Muscle layer of colon (tissue), 2 donors: ENCODE results near the gene CDHR2.

Experiments used
- H3K27ac ChIP-seq: one replicate; pipeline ENCODE4 v1.7.0; 2013; ENCODE audit warnings: low read depth, mild to moderate bottlenecking, low read length, moderate library complexity
- H3K27me3 ChIP-seq, 2 donors: one replicate each; pipeline ENCODE4 v1.7.0; 2013; ENCODE audit warnings: low read length in 2 of 2, mild to moderate bottlenecking in 2 of 2; ENCODE audit not compliant: insufficient read depth in 2 of 2, control insufficient read depth in 1 of 2
- H3K36me3 ChIP-seq: one replicate; pipeline ENCODE4 v1.7.0; 2013; ENCODE audit warnings: mild to moderate bottlenecking, low read length; ENCODE audit not compliant: insufficient read depth
- H3K4me1 ChIP-seq: one replicate; pipeline ENCODE4 v1.7.0; 2013; ENCODE audit warnings: mild to moderate bottlenecking, low read length; ENCODE audit not compliant: insufficient read depth
- H3K4me3 ChIP-seq, 2 donors: one replicate each; pipeline ENCODE4 v1.7.0; 2013; ENCODE audit warnings: low read length in 2 of 2, low read depth in 1 of 2, mild to moderate bottlenecking in 1 of 2, moderate library complexity in 1 of 2
- H3K9ac ChIP-seq: one replicate; pipeline ENCODE4 v1.7.0; 2013; ENCODE audit warnings: low read length
- H3K9me3 ChIP-seq: one replicate; pipeline ENCODE4 v1.7.0; 2013; ENCODE audit warnings: mild to moderate bottlenecking, low read length
- donor health status: abdominal sarcoma.
- donor health status: Adenocarcinoma of cecum.

Gene CDHR2

DNA sequence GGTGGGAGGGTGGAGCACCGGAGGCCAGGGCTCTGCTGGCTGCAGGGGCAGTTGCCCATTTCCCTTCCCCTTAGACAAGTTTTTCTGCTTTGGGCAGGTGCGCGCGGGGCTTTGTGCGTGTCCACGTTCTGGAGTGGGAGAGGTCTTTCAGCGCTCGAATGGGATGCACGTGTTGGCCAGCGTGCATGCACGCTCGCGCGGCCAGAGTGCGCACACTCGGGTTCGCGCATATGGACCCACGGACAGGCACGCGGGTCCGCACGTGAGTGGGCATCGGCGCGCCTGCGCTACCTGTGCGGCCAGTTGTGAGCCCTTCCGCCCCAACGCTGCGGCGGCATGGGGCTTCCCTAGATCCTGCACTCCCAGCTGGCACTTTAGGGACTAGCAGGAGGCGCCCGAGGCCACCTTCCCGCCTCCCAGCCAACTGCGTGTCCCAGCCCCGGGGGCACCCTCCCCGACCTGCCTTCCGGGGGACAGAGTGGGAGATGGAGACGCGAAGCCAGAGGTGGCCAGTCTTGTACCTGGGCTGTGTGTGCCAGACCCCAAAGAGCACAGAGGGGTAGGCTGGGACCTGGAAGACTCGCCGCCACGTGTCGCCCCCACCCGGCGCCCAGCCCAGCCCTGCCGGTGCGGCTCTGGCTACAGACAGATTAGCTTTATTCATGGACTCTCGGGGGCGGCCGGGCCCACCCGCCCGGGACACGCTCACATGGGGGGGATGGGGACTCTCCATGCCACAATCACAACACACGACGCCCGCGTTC is 70.6 kb downstream of the CDHR2 start:
- no peak overlapping the region for H3K9ac ChIP-seq
- no peaks in the 10 kb centered on the region for H3K4me1 ChIP-seq
- no peak overlapping the region for H3K4me3 ChIP-seq
- H3K27ac ChIP-seq, result no peak overlapping the region
- peaks cover 39 to 69% of the 10 kb centered on the region in 2 donors for H3K27me3 ChIP-seq
- no peaks in the 10 kb centered on the region for H3K36me3 ChIP-seq
- H3K9me3 ChIP-seq, result no peaks in the 10 kb centered on the region

DNA sequence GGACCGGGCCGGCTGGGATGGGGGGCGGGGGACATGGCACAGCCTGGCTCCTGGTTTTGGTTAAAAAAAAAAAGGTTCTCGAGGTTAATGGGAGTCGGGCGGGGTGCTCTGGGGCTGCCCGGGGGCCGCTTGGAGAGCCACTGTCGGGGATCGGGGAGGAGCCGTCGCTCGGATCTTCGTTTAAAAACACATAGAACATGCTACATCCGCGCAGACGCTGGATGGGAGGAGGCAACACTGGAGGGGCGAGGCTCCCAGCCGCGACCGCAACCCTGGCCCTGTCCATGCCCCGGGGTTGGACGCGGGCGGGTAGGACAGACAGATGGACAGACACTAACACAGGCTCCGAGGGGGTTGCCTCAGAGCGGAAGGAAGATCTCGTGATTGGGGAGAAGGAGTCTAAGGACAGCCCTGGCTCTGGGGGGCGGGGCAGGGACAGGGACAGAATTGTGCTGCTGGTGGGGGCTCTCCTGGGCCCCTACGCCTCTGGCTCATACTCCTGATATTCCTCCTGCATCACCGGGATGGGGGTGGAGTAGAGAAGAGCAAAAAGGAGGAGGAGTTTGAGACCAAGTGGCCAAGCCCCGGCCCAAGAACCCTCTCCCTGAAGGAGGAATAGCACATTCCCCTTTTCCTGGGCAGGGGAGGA is 71.3 kb downstream of the CDHR2 start:
- Histone ChIP-seq H3K4me1 (no peaks in the 10 kb centered on the region), H3K27me3 (peaks cover 36 to 73% of the 10 kb centered on the region in 2 donors), H3K36me3 (no peaks in the 10 kb centered on the region), H3K27ac (no peak overlapping the region), H3K9ac (no peak overlapping the region), H3K4me3 (no peak overlapping the region), H3K9me3 (no peaks in the 10 kb centered on the region)

DNA sequence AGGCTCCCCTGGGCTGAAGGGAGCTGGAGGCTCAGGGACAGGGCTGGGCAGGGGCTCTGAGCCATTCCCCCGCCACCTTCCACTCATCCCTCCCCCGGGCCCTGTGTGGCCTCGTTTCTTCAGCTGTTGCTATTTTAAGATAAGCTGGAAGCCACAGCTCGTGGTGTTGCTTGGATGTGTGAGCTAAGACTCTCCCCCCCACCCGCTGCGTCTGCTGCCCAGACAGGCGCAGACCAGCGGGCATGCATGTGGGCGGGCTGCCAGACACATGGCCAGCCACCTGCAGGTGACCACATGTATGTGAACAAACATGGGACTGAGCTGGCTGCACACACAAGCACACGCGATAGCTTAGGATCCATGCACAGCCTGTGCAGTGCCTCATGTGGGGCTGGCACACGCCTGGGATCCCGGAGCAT is 72.5 kb downstream of the CDHR2 start:
- peaks cover 29 to 65% of the 10 kb centered on the region in 2 donors for H3K27me3 ChIP-seq
- no peaks in the 10 kb centered on the region for H3K4me1 ChIP-seq
- H3K36me3 ChIP-seq, result no peaks in the 10 kb centered on the region
- no peak overlapping the region for H3K27ac ChIP-seq
- no peak overlapping the region for H3K9ac ChIP-seq
- H3K9me3 ChIP-seq, result no peaks in the 10 kb centered on the region
- H3K4me3 ChIP-seq, result no peak overlapping the region

DNA sequence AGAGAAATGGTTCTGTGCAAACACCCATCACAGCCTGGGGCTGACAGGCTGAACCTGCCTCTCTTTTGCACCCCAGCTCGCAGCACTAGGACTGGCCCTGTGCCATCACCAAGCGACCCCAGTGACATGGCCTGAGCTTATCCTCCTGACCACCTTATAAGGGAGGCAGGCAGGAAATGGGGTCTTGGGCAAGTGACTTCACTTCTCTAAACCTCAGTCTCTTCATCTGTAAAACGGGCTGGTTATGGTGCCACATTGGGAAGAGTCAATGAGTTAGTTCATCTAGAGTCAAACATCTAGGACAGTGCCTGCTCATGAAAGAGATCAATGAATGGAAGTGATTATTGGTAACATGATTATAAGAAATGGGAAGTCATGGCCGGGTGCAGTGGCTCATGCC is 75.0 kb downstream of the CDHR2 start:
- no peaks in the 10 kb centered on the region for H3K9me3 ChIP-seq
- peaks cover 38 to 67% of the 10 kb centered on the region in 2 donors for H3K27me3 ChIP-seq
- H3K4me3 ChIP-seq, result no peak overlapping the region
- H3K27ac ChIP-seq, result no peak overlapping the region
- no peaks in the 10 kb centered on the region for H3K4me1 ChIP-seq
- no peaks in the 10 kb centered on the region for H3K36me3 ChIP-seq
- no peak overlapping the region for H3K9ac ChIP-seq

DNA sequence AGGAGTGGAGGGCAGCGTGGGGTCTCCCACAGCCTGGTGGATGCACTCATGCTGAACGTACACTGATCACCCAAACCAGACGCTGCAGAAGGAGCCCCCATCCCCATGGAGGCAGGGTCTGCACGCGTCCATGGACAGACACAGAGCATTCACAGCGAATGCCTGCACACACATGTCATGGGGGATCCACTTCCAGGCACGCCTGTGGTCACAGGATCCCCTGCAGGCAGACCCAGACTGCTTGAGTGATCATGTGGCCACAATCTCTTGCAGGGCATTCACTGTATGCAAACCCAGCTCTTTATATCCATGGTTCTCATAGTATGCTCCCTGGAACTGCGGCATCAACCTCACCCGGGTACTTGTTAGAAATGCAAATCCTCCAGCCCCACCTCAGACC is 75.8 kb downstream of the CDHR2 start:
- Histone ChIP-seq H3K9me3 (no peaks in the 10 kb centered on the region), H3K4me3 (no peak overlapping the region), H3K9ac (no peak overlapping the region), H3K4me1 (no peaks in the 10 kb centered on the region), H3K27ac (no peak overlapping the region), H3K27me3 (peaks cover 42 to 67% of the 10 kb centered on the region in 2 donors), H3K36me3 (no peaks in the 10 kb centered on the region)

DNA sequence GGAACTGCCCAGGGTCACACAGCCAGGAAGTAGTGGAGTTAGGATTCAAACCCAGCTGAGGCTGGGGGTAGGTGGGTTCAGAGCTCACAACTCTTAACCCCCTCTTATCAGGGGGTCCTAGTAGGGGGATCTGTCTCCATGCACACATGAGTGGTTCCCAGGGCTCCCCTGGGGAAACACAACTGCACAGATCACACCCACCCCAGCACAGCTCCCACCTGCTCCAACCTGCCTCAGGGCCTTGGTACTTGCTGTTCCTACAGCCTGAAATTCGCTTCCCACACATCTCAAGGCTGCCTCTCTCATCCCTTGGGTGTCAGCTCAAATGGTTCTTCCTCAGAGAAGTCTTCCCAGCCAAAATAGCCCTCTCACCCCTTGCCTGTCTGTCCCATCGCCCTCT is 76.4 kb downstream of the CDHR2 start:
- no peak overlapping the region for H3K9ac ChIP-seq
- no peaks in the 10 kb centered on the region for H3K9me3 ChIP-seq
- H3K27me3 ChIP-seq, result peaks cover 40 to 67% of the 10 kb centered on the region in 2 donors
- H3K4me1 ChIP-seq, result no peaks in the 10 kb centered on the region
- H3K27ac ChIP-seq, result no peak overlapping the region
- no peak overlapping the region for H3K4me3 ChIP-seq
- no peaks in the 10 kb centered on the region for H3K36me3 ChIP-seq

DNA sequence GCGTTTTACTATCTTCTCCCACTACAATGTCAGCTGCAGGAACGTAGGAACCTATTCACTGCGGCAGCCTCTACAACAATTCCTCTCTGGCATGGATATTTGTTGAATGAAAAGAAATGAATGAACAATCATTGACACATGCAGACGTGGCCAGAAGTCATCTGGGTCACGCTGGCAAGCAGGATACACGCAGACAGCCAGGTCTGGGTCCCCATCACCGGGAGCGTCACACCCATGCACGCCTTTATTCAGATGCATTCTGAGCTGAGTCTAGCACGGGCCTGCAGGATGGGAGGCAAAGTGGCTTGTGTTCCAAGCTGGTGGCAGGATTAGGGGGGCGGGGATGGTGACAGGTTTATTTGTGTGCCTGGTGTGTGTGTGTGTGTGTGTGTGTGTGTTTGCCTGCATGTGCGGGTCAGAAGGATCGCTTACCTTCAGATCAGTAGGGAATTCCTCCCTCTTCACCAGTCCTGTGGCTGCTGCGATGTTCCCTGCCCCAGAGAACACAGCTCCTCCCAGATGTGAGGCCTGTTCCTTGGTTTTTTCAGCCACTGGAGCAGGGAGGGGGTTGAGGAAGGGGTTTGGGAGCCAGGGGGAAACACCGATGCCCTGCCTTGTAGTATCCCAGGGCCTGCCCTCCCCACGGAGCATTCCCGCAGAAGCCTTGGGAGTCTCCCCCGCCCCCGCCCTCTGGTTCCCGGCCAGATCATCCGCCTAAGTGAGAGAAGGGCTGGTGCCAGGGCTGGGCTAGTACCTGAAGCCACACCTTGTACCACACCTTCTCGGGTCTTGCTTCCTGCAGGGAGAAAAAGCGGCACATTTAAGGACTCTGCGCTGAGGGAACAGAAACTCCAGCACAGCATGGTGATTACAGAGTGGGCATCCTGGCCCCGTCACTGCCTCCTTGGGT is 77.1 kb downstream of the CDHR2 start:
- Histone ChIP-seq H3K36me3 (no peaks in the 10 kb centered on the region), H3K9me3 (no peaks in the 10 kb centered on the region), H3K4me1 (no peaks in the 10 kb centered on the region), H3K4me3 (no peak overlapping the region), H3K27ac (no peak overlapping the region), H3K9ac (no peak overlapping the region), H3K27me3 (peaks cover 33 to 66% of the 10 kb centered on the region in 2 donors)

DNA sequence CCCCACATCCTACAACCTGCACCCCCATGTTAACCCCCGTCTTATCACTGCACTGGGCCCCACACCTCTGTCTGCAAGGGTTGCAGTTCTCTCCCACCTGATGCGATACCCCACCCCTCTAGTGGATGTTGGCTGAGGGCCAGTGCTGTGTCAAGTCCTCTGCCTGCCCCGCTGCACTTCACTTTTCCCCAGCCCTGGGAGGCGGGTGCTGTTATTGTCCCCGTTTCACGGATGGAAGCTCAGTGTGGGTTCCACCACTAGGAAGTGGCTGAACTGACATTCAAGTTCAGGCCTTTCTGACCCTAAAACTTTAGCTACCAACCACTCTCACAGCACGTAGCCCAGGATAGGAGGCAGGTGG is 77.7 kb downstream of the CDHR2 start:
- Histone ChIP-seq H3K9me3 (no peaks in the 10 kb centered on the region), H3K9ac (no peak overlapping the region), H3K4me3 (no peak overlapping the region), H3K4me1 (no peaks in the 10 kb centered on the region), H3K27me3 (peaks cover 28 to 62% of the 10 kb centered on the region in 2 donors), H3K36me3 (no peaks in the 10 kb centered on the region), H3K27ac (no peak overlapping the region)

DNA sequence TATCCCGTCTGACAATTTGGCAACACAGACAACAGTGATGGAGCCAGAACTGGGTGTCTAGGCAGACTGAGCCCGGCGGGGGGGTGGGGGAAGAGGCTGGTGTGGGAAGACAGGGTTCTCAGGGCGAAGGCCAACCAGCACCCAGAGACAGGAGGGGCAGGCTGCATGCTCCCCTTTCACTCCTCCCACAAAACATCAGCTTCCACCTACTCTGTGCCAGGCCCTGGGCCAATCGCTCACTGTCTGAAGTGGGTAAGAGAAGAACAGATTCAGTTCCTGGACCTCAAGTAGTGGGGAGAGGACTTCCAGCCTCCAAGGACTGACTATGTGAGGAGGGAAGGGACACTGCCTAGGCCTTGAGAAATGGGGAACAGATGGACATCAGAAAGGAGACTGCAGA is 78.4 kb downstream of the CDHR2 start:
- no peaks in the 10 kb centered on the region for H3K9me3 ChIP-seq
- H3K4me1 ChIP-seq, result no peaks in the 10 kb centered on the region
- no peak overlapping the region for H3K4me3 ChIP-seq
- peaks cover 28 to 62% of the 10 kb centered on the region in 2 donors for H3K27me3 ChIP-seq
- no peaks in the 10 kb centered on the region for H3K36me3 ChIP-seq
- no peak overlapping the region for H3K9ac ChIP-seq
- no peak overlapping the region for H3K27ac ChIP-seq

DNA sequence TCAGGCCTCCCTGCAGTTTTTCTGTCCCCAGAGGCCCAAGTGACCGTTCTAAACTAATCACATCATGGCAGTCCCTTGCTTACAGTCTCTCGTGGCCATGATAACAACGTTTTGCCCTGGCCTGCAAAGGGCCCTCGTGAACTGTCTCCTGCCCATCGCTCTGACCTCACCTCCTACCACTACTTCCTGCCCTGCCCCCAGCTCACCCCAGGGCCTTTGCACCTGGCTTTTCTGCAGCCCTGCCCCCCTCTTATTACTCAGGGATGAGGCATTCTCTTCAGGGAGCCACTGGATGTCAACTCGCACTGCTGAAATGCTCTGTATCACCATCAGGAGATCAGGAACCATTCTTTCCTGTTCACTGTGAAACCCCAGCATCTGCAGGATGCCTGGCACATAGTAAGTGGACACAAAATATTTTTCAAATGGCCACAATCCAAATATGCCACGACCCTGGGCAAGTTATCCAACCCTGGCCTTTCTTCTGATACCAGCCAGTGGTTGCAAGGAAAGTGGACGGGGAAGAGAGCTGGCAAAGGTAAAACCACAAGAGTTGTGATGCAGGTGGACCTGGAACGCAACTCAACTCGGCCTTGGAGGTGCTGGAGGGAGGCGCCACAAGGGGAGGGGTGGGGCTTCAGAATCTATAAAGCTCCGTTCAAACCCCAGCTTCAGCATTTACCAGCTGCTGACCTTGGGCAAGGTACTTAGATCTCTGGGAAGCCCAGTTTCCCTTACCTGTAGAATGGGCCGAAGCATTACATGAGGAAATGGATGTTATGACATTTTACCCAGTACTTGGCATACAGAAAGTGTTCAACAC is 79.5 kb downstream of the CDHR2 start:
- Histone ChIP-seq H3K27ac (no peak overlapping the region), H3K36me3 (no peaks in the 10 kb centered on the region), H3K4me3 (no peak overlapping the region), H3K4me1 (no peaks in the 10 kb centered on the region), H3K9me3 (no peaks in the 10 kb centered on the region), H3K27me3 (peaks cover 28 to 72% of the 10 kb centered on the region in 2 donors), H3K9ac (no peak overlapping the region)
